ENCODE measurements around the gene BMERB1. TPM values are rescaled to one million over a fixed set of nuclear protein-coding genes. Genes with fewer than 3 reads are reported as not detected.

BMERB1 gene
- total RNA-seq, 1 donor from 2014 or later, result 20.1 TPM

GRCh38 chr16:15574614-15574948, 140.2 kb downstream of the BMERB1 start:
- no peak overlapping the region for H3K27ac Mint-ChIP-seq (ENCODE audit: unreplicated experiment)
- Histone ChIP-seq H3K9me3 (ENCODE audit: insufficient read depth, low read depth, low read length) (no peaks in the 10 kb centered on the region), H3K4me1 (ENCODE audit: insufficient read depth, low read length) (no peaks in the 10 kb centered on the region), H4K20me1 (ENCODE audit: insufficient read depth, low read length) (peaks cover 9% of the 10 kb centered on the region), H3K36me3 (ENCODE audit: insufficient read depth, low read length) (no peaks in the 10 kb centered on the region), H3K9ac (ENCODE audit: low read length) (no peak overlapping the region), H3K27me3 (ENCODE audit: insufficient read depth, low read length) (no peaks in the 10 kb centered on the region), H3K79me2 (ENCODE audit: insufficient read depth, low read length) (no peaks in the 10 kb centered on the region), H3K27ac (ENCODE audit: low read depth, low read length) (no peak overlapping the region), H3K4me2 (ENCODE audit: low read length) (no peak overlapping the region), H3K4me3 (ENCODE audit: insufficient read depth, low read depth, low read length) (no peak overlapping the region), H2AFZ (ENCODE audit: low read depth, low read length) (no peak overlapping the region)
- no peaks in the 10 kb centered on the region for H3K4me1 Mint-ChIP-seq (ENCODE audit: low read depth, unreplicated experiment)
- no peak overlapping the region for H3K4me3 Mint-ChIP-seq (ENCODE audit: unreplicated experiment)
- DNase-seq (ENCODE audit: low read depth) (no peak), FAIRE-seq (no peak)
- H3K27me3 Mint-ChIP-seq (ENCODE audit: low read depth, unreplicated experiment), result no peaks in the 10 kb centered on the region
- H3K9me3 Mint-ChIP-seq (ENCODE audit: unreplicated experiment), result no peaks in the 10 kb centered on the region
- peaks cover 27% of the 10 kb centered on the region for H3K36me3 Mint-ChIP-seq (ENCODE audit: low read depth, unreplicated experiment)
- TF ChIP-seq CTCF (IDR thresholded peaks at IDR 0.05; ENCODE audit: insufficient read depth, low read depth, low read length) (no peak), EZH2 (IDR thresholded peaks at IDR 0.05; ENCODE audit: insufficient read depth, low read length) (no peak)

- FAIRE-seq, result no peak
- no peaks in the 10 kb centered on the region for H3K9me3 Mint-ChIP-seq (ENCODE audit: unreplicated experiment)
These were observed 141.1 kb downstream of the BMERB1 start for GRCh38 chr16:15575293-15576049.

More at GRCh38 chr16:15575293-15576049, 141.1 kb downstream of the BMERB1 start:
- no peak overlapping the region for H2AFZ ChIP-seq (ENCODE audit: low read depth, low read length)
- Mint-ChIP-seq H3K4me3 (ENCODE audit: unreplicated experiment) (no peak overlapping the region), H3K27me3 (ENCODE audit: low read depth, unreplicated experiment) (no peaks in the 10 kb centered on the region), H3K27ac (ENCODE audit: unreplicated experiment) (no peak overlapping the region), H3K36me3 (ENCODE audit: low read depth, unreplicated experiment) (peaks cover 27% of the 10 kb centered on the region), H3K4me1 (ENCODE audit: low read depth, unreplicated experiment) (no peaks in the 10 kb centered on the region)
- no peaks in the 10 kb centered on the region for H3K79me2 ChIP-seq (ENCODE audit: insufficient read depth, low read length)
- no peak overlapping the region for H3K9ac ChIP-seq (ENCODE audit: low read length)
- no peaks in the 10 kb centered on the region for H3K27me3 ChIP-seq (ENCODE audit: insufficient read depth, low read length)
- no peaks in the 10 kb centered on the region for H3K9me3 ChIP-seq (ENCODE audit: insufficient read depth, low read depth, low read length)
- TF ChIP-seq EZH2 (IDR thresholded peaks at IDR 0.05; ENCODE audit: insufficient read depth, low read length), result no peak
- no peak for TF ChIP-seq CTCF (IDR thresholded peaks at IDR 0.05; ENCODE audit: insufficient read depth, low read depth, low read length)
- H3K36me3 ChIP-seq (ENCODE audit: insufficient read depth, low read length), result no peaks in the 10 kb centered on the region
- no peak overlapping the region for H3K27ac ChIP-seq (ENCODE audit: low read depth, low read length)
- H3K4me2 ChIP-seq (ENCODE audit: low read length), result no peak overlapping the region
- peaks cover 6% of the 10 kb centered on the region for H4K20me1 ChIP-seq (ENCODE audit: insufficient read depth, low read length)
- no peaks in the 10 kb centered on the region for H3K4me1 ChIP-seq (ENCODE audit: insufficient read depth, low read length)
- H3K4me3 ChIP-seq (ENCODE audit: insufficient read depth, low read depth, low read length), result no peak overlapping the region
- DNase-seq (ENCODE audit: low read depth), result no peak

Measured in astrocyte (in vitro differentiated cells and primary cell).